KMS-11 (cell line): ENCODE data around the gene CES3.
"Not testable (repeated sequence)": the region's sequence is repeated elsewhere in the genome, so short reads cannot be mapped to it uniquely, and the experiment has no call there.

Source experiments
- H2AFZ ChIP-seq: fragments of 200-600 bp; sonication (generic); 2 replicates; pipeline ENCODE4 v1.6.1; 2016; ENCODE audit warnings: antibody characterized with exemption, mixed run types, low read depth
- H3K27ac ChIP-seq: fragments of 200-600 bp; sonication (generic); 2 replicates; pipeline ENCODE4 v1.6.1; 2016; ENCODE audit warnings: mild to moderate bottlenecking, mixed run types
- H3K27me3 ChIP-seq: fragments of 200-600 bp; sonication (generic); 2 replicates; pipeline ENCODE4 v1.6.1; 2017; ENCODE audit warnings: mild to moderate bottlenecking, low read depth, mixed run types, moderate library complexity; ENCODE audit not compliant: insufficient read depth
- H3K36me3 ChIP-seq: fragments of 200-600 bp; sonication (generic); 2 replicates; pipeline ENCODE4 v1.6.1; 2017; ENCODE audit warnings: mild to moderate bottlenecking, mixed run types; ENCODE audit not compliant: insufficient read depth
- H3K4me1 ChIP-seq: fragments of 200-600 bp; sonication (generic); 2 replicates; pipeline ENCODE4 v1.6.1; 2016; ENCODE audit warnings: mild to moderate bottlenecking, low read depth, mixed run types; ENCODE audit not compliant: poor library complexity, severe bottlenecking
- H3K4me2 ChIP-seq: fragments of 200-600 bp; sonication (generic); 2 replicates; pipeline ENCODE4 v1.7.0; 2016; ENCODE audit warnings: mild to moderate bottlenecking, mixed run types
- H3K4me3 ChIP-seq: fragments of 200-600 bp; sonication (generic); IDR thresholded peaks from 2 replicates; pipeline ENCODE4 v1.6.1; 2017; ENCODE audit warnings: low read depth, low read length, mixed read lengths; ENCODE audit not compliant: insufficient read depth
- H3K79me2 ChIP-seq: fragments of 200-600 bp; sonication (generic); 2 replicates; pipeline ENCODE4 v1.6.1; 2016; ENCODE audit warnings: low read depth, mixed run types; ENCODE audit not compliant: insufficient read depth
- H3K9ac ChIP-seq: fragments of 200-600 bp; sonication (generic); 2 replicates; pipeline ENCODE4 v1.6.1; 2016; ENCODE audit warnings: mild to moderate bottlenecking, mixed run types
- H4K20me1 ChIP-seq: fragments of 200-600 bp; sonication (generic); 2 replicates; pipeline ENCODE4 v1.6.1; 2016; ENCODE audit warnings: mild to moderate bottlenecking, mixed run types; ENCODE audit not compliant: insufficient read depth
- CTCF ChIP-seq: fragments of 200-600 bp; sonication (generic); conservative IDR thresholded peaks from 2 replicates; pipeline ENCODE4 v1.6.1; 2017; ENCODE audit warnings: low read depth, mild to moderate bottlenecking, antibody characterized with exemption, low read length, moderate library complexity, mixed read lengths

The CES3 gene

GRCh38 chr16:66970775-66971720 is 10.0 kb downstream of the CES3 start:
- Histone ChIP-seq H2AFZ (no peak overlapping the region), H3K27ac (no peak overlapping the region), H3K36me3 (no peaks in the 10 kb centered on the region), H3K4me1 (peaks cover 3% of the 10 kb centered on the region), H3K4me2 (no peak overlapping the region), H3K4me3 (no peak overlapping the region), H3K27me3 (0 out of 2 replicates have a peak, but pooled peaks cover 2% of the 10 kb centered on the region), H4K20me1 (no peaks in the 10 kb centered on the region), H3K79me2 (no peaks in the 10 kb centered on the region), H3K9ac (no peak overlapping the region)
- TF ChIP-seq CTCF: no peak

GRCh38 chr16:66972983-66973382 is 11.9 kb downstream of the CES3 start:
- Histone ChIP-seq H3K4me2 (no peak overlapping the region), H3K27me3 (0 out of 2 replicates have a peak, but pooled peaks cover 2% of the 10 kb centered on the region), H3K27ac (no peak overlapping the region), H4K20me1 (no peaks in the 10 kb centered on the region), H3K4me1 (peaks cover 9% of the 10 kb centered on the region), H3K4me3 (no peak overlapping the region), H3K36me3 (no peaks in the 10 kb centered on the region), H3K9ac (no peak overlapping the region), H2AFZ (no peak overlapping the region), H3K79me2 (no peaks in the 10 kb centered on the region)
- no peak for TF ChIP-seq CTCF

GRCh38 chr16:66973716-66974115 is 12.7 kb downstream of the CES3 start:
- no peaks in the 10 kb centered on the region for H3K36me3 ChIP-seq
- no peak for TF ChIP-seq CTCF
- no peak overlapping the region for H3K4me3 ChIP-seq
- no peaks in the 10 kb centered on the region for H4K20me1 ChIP-seq
- 0 out of 2 replicates have a peak, but pooled peaks cover 2% of the 10 kb centered on the region for H3K27me3 ChIP-seq
- no peak overlapping the region for H3K27ac ChIP-seq
- H3K9ac ChIP-seq: no peak overlapping the region
- H3K4me1 ChIP-seq: peaks cover 10% of the 10 kb centered on the region
- no peak overlapping the region for H2AFZ ChIP-seq
- H3K4me2 ChIP-seq: no peak overlapping the region
- no peaks in the 10 kb centered on the region for H3K79me2 ChIP-seq

DNA sequence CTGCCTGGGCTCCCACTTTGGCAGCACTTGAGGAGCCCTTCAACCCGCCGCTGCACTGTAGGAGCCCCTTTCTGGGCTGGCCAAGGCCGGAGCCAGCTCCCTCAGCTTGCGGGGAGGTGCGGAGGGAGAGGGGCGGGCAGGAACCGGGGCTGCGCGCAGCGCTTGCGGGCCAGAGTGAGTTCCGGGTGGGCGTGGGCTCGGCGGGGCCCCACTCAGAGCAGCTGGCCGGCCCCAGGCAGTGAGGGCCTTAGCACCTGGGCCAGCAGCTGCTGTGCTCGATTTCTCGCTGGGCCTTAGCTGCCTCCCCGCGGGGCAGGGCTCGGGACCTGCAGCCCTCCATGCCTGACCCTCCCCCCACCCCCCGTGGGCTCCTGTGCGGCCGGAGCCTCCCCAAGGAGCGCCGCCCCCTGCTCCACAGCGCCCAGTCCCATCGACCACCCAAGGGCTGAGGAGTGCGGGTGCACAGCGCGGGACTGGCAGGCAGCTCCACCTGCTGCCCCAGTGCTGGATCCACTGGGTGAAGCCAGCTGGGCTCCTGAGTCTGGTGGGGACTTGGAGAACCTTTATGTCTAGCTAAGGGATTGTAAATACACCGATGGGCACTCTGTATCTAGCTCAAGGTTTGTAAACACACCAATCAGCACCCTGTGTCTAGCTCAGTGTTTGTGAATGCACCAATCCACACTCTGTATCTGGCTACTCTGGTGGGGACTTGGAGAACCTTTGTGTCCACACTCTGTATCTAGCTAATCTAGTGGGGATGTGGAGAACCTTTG is 13.3 kb downstream of the CES3 start:
- not testable (repeated sequence) for H3K9ac ChIP-seq, H3K27ac ChIP-seq, H2AFZ ChIP-seq, H3K4me2 ChIP-seq, H3K4me1 ChIP-seq, H3K79me2 ChIP-seq, H4K20me1 ChIP-seq, H3K27me3 ChIP-seq, H3K36me3 ChIP-seq, H3K4me3 ChIP-seq

- H3K27me3 ChIP-seq, H3K79me2 ChIP-seq, H3K9ac ChIP-seq, H3K36me3 ChIP-seq, H3K4me2 ChIP-seq, H2AFZ ChIP-seq, H3K4me1 ChIP-seq, H3K4me3 ChIP-seq, H4K20me1 ChIP-seq, H3K27ac ChIP-seq: not testable (repeated sequence)
Observed at GRCh38 chr16:66974932-66975246, 13.8 kb downstream of the CES3 start.
